ENCODE measurements around the gene HOXA11. TPM values are rescaled to one million over a fixed set of nuclear protein-coding genes. Genes with fewer than 3 reads are reported as not detected.

HOXA11 gene
- total RNA-seq, 4 donors from 2014 or later: not detected

DNA sequence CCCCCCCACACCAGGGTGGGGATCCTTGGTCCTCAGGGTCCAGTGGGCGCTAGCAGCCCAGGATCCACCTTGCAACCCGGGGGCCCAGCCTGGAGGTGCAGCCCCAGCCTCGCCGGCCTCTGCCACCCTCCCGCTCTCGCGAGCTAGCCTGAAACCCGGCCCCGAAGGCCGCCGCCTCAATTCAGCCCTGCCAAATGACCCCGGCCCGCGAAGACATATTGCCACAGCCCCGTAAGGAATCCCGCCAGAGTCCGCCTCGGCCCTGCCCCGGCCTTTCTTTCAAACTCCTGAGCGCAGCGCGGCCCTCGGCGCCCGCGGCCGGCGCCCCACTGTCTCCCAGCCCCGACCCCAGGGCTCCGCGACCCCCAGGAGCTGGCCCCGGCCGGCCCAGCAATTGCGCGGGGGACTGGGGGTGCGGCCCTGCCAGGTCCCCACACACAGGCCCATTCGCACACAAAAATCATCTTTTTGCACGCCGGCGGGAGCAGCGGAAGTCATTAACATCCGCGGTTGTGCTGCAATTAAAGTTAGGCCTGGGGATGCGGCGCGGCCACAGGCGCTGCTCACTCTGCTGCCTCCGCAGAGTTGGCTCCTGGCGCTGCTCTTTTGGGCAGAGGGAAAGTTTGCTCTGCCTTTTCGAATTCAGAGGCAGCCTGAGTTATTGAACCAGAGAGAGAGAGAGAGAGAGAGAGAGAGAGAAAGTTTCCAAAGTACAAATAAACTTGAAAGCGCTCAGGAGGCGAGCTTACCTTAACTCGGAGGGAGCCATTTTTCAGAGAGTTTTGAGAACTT lies 45.5 kb downstream of the HOXA11 start:
- DNase-seq: no peak
- Histone ChIP-seq H3K9me3 (no peaks in the 10 kb centered on the region), H3K36me3 (no peaks in the 10 kb centered on the region), H3K27ac (no peak overlapping the region), H3K27me3 (peaks cover 74% of the 10 kb centered on the region), H3K4me1 (peaks cover 11 to 16% of the 10 kb centered on the region in 2 donors), H3K4me3 (replicated peaks in 1 of 3) (no peak overlapping the region)
- intact Hi-C loops (cut with DNase I): no loop called here
- TF ChIP-seq, protein P1, sequence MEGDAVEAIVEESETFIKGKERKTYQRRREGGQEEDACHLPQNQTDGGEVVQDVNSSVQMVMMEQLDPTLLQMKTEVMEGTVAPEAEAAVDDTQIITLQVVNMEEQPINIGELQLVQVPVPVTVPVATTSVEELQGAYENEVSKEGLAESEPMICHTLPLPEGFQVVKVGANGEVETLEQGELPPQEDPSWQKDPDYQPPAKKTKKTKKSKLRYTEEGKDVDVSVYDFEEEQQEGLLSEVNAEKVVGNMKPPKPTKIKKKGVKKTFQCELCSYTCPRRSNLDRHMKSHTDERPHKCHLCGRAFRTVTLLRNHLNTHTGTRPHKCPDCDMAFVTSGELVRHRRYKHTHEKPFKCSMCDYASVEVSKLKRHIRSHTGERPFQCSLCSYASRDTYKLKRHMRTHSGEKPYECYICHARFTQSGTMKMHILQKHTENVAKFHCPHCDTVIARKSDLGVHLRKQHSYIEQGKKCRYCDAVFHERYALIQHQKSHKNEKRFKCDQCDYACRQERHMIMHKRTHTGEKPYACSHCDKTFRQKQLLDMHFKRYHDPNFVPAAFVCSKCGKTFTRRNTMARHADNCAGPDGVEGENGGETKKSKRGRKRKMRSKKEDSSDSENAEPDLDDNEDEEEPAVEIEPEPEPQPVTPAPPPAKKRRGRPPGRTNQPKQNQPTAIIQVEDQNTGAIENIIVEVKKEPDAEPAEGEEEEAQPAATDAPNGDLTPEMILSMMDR (IDR thresholded peaks at IDR 0.05): no peak
- TF ChIP-seq POLR2A (IDR thresholded peaks at IDR 0.05): no peak
- WGBS, 2 donors: 34 to 36% methylated on average over 45 to 51 of the region's 53 CpGs

DNA sequence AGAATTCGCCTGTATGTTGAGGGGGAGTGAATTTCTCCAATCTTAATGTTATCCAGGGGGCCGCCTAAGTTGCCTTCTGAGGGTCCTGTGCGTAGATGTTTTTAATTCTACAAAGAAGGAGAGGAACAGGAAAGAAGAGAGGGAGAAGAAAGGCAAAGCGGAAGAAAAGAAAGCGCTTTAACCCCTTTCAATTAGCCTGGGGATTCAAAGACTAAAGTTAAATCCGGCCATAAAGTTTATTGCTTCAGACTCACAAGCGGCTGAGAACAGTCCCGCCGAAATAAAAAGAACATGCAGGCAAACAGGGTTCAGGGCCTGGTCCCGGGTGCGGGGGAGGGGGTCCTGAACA lies 46.1 kb downstream of the HOXA11 start:
- TF ChIP-seq POLR2A (IDR thresholded peaks at IDR 0.05): no peak
- TF ChIP-seq, protein P1 (IDR thresholded peaks at IDR 0.05): no peak
- Histone ChIP-seq H3K36me3 (no peaks in the 10 kb centered on the region), H3K4me3 (replicated peaks in 1 of 3) (no peak overlapping the region), H3K27ac (no peak overlapping the region), H3K27me3 (peaks cover 68% of the 10 kb centered on the region), H3K4me1 (peaks cover 11 to 15% of the 10 kb centered on the region in 2 donors), H3K9me3 (no peaks in the 10 kb centered on the region)
- intact Hi-C loops (cut with DNase I): no loop called here
- DNase-seq: no peak
- 27 to 31% methylated on average over 11 of the region's 11 CpGs for WGBS, 2 donors

DNA sequence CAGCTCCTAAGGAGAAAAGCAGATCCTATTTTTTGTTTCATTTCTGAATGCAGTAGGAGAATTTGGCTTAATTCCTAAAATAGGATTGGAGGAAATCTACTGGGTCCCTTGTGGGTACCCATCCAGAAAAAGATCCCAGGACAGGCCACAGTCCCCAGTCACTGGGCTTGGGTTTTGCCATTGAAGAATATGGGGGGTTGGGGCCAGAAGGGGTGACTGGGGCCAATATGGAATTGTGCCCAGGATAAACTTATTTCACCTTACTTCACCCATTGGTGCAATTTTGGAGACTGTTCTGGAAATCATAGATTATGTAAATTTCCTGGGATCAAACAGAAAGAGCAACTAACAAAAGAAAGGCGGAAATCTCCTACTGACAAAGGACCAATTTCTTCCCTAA lies 46.6 kb downstream of the HOXA11 start:
- 50 to 58% methylated on average over 1 of the region's 1 CpG for WGBS, 2 donors
- peaks cover 69% of the 10 kb centered on the region for H3K27me3 ChIP-seq
- DNase-seq: no peak
- no peak overlapping the region for H3K4me3 ChIP-seq (replicated peaks in 1 of 3)
- peaks cover 11% of the 10 kb centered on the region in 2 donors for H3K4me1 ChIP-seq
- intact Hi-C loops (cut with DNase I): no loop called here
- H3K9me3 ChIP-seq: no peaks in the 10 kb centered on the region
- H3K36me3 ChIP-seq: no peaks in the 10 kb centered on the region
- TF ChIP-seq, protein P1 (IDR thresholded peaks at IDR 0.05): no peak
- no peak for TF ChIP-seq POLR2A (IDR thresholded peaks at IDR 0.05)
- no peak overlapping the region for H3K27ac ChIP-seq

DNA sequence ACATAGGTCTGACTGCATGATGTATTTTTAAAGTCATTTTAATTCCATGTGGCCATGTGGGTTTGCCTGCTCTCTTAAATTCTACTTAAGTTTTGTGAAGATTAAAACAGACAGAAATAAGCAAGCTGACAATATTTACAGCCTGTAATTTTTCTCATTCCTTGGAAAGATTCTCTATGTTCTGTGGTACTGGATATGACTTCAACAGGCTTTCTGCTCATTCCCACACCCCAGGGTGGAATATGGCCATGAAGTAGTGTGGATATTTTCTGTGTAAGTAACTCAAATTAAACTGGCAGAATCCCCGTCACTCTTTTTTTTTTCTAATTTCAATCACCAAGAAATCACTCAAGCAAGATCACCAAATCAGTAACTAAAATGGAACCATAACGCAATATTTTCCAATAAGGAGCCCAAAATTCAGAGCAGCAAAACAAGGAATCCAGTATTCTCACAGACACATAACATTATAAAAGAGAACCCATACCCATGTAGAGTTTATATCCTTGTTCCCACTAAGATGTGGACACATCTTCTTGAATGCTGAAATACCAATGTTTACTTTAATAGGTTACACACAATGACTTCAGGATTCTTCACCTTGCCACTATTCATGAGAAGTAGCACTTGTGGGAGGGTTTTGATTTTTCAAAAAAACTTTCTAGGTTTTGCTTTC lies 47.3 kb downstream of the HOXA11 start:
- WGBS, 2 donors: 44 to 50% methylated on average over 2 of the region's 2 CpGs
- Histone ChIP-seq H3K36me3 (no peaks in the 10 kb centered on the region), H3K27ac (no peak overlapping the region), H3K9me3 (no peaks in the 10 kb centered on the region), H3K27me3 (peaks cover 66% of the 10 kb centered on the region), H3K4me3 (replicated peaks in 1 of 3) (no peak overlapping the region), H3K4me1 (peaks cover 7 to 11% of the 10 kb centered on the region in 2 donors)
- TF ChIP-seq, protein P1 (IDR thresholded peaks at IDR 0.05): no peak
- no peak for TF ChIP-seq POLR2A (IDR thresholded peaks at IDR 0.05)
- intact Hi-C loops (cut with DNase I): no loop called here
- DNase-seq: no peak

DNA sequence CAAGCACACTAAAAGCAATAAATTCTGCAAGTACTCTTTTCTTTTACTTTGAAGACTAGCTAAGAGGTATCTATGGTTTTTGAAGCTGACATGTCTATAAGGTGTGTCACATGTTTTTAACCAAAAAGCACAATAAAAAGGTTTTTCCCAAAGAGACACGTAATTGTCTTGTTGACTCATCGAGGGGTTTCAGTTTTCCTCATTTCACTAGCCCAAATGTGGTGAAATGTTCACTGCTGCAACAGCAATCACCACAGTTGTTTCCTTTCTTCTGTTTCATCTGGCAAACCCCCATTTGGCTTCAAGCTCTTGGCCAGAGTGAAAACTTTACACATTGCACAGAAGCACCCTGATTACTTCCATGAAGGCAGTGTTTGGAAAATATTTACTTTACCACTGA lies 50.6 kb downstream of the HOXA11 start:
- Histone ChIP-seq H3K27ac (no peak overlapping the region), H3K4me1 (peaks cover under 1 to 7% of the 10 kb centered on the region in 2 donors), H3K9me3 (no peaks in the 10 kb centered on the region), H3K27me3 (peaks cover 46% of the 10 kb centered on the region), H3K4me3 (replicated peaks in 1 of 3) (no peak overlapping the region), H3K36me3 (no peaks in the 10 kb centered on the region)
- WGBS, 2 donors: 17 to 23% methylated on average over 2 of the region's 2 CpGs
- no peak for DNase-seq
- intact Hi-C loops (cut with DNase I): no loop called here
- TF ChIP-seq, protein P1 (IDR thresholded peaks at IDR 0.05): no peak
- no peak for TF ChIP-seq POLR2A (IDR thresholded peaks at IDR 0.05)
